IMR-90 (cell line): ENCODE data around the gene CRYBG2.

Experiments used
- BHLHE40 ChIP-seq: fragments of 150-350 bp; IDR thresholded peaks from 2 replicates; pipeline ENCODE4 v1.6.1; 2016; ENCODE audit warnings: mild to moderate bottlenecking, low read depth, low read length
- POLR2A ChIP-seq: IDR thresholded peaks from 2 replicates; pipeline ENCODE4 v1.6.1; 2012; ENCODE audit warnings: mild to moderate bottlenecking, low read depth, low read length
- TF ChIP-seq, protein P1 (sequence below): conservative IDR thresholded peaks from 2 replicates; pipeline ENCODE4 v1.5.1; 2012; ENCODE audit warnings: mild to moderate bottlenecking, low read depth, low read length, improper control_type of control experiment

DNA sequence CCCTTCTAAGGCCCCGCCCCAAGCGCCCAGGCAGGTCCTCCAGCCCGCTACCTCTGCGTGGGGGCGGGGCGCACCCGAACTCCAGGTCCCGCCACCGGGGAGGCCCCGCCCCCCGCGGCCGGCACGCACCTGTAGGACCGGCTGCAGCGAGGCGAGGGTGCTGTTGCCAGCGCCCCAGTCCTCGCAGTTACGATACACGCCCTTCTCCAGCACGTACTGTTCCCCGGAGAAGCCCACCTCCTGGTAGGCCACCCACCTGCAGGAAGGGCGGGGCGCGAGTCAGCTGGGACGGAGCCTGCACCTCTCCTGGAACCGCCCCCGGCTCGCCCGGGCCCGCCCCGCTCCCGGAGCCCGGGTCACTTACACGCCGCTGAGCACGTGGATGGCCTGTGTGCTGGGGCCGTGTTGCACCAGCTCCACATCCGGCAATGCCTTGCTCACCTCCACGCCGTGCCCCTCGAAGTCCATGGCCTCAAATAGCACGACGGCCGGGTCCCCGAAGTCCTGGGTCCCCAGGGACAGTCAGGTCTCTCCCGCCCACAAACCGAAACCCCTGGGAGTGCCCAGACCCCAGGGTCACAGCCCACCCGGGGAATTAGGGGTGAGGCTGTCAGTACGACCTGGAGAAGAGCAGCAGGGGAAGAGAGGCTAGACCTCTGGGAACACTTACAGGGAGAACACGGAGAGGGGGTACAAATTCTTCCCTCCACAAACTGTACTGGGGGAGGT, 17.3 kb downstream of the CRYBG2 start:
- TF ChIP-seq, protein P1, sequence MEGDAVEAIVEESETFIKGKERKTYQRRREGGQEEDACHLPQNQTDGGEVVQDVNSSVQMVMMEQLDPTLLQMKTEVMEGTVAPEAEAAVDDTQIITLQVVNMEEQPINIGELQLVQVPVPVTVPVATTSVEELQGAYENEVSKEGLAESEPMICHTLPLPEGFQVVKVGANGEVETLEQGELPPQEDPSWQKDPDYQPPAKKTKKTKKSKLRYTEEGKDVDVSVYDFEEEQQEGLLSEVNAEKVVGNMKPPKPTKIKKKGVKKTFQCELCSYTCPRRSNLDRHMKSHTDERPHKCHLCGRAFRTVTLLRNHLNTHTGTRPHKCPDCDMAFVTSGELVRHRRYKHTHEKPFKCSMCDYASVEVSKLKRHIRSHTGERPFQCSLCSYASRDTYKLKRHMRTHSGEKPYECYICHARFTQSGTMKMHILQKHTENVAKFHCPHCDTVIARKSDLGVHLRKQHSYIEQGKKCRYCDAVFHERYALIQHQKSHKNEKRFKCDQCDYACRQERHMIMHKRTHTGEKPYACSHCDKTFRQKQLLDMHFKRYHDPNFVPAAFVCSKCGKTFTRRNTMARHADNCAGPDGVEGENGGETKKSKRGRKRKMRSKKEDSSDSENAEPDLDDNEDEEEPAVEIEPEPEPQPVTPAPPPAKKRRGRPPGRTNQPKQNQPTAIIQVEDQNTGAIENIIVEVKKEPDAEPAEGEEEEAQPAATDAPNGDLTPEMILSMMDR: no peak
- TF ChIP-seq POLR2A (no peak), BHLHE40 (no peak)
